Spleen (tissue), 7 donors: Measurements from ENCODE around the gene DGKH.

Experiments
- CTCF ChIP-seq, 11 experiments: fragments of 200-600 bp in 7 of 11; fragments of 450-650 bp in 4 of 11; sonication (generic) in 4 of 11; IDR thresholded peaks in 8 of 11; conservative IDR thresholded peaks in 3 of 11; 1 replicate in 7 of 11; 2 replicates in 4 of 11; pipeline versions ENCODE4 v1.4.0 to v1.8.0; 2016 to 2021; ENCODE audit warnings: antibody characterized with exemption in 11 of 11, inconsistent platforms in 4 of 11, mild to moderate bottlenecking in 1 of 11
- POLR2A ChIP-seq, 3 donors: fragments of 450-650 bp; IDR thresholded peaks; one replicate each; pipeline ENCODE4 v1.5.1; 2017; ENCODE audit warnings: antibody characterized with exemption in 3 of 3, mild to moderate bottlenecking in 1 of 3
- POLR2AphosphoS5 ChIP-seq, 3 donors: sonication (generic); formaldehyde crosslinking; IDR thresholded peaks; one replicate each; pipeline ENCODE4 v1.5.1; 2017; ENCODE audit warnings: antibody characterized with exemption in 3 of 3
- donor health status: DM: no; HTN: no; CAD: no; lungs with moderate emphysema.
- donor health status: DM: no; HTN: no; CAD: no.
- donor health status: DM: no; HTN: no; CAD: no.

GRCh38 chr13:42279080-42279479 lies 230.6 kb downstream of the DGKH start:
- TF ChIP-seq POLR2AphosphoS5 (IDR thresholded peaks at IDR 0.05) (no peak), CTCF (IDR thresholded peaks at IDR 0.05 in 8 of 11, conservative IDR thresholded peaks at IDR 0.05 in 3 of 11) (no peak), POLR2A (IDR thresholded peaks at IDR 0.05) (no peak)
